Neural cell (in vitro differentiated cells): ENCODE measurements around the gene EP400. TPM values are rescaled to one million over a fixed set of nuclear protein-coding genes. Genes with fewer than 3 reads are reported as not detected.

ENCODE experiments used
- H2AFZ ChIP-seq: fragments of 200-600, 300-800 bp; sonication (generic), shearing (Covaris generic); 2 replicates; pipeline ENCODE4 v1.6.0; 2014; ENCODE audit warnings: low read depth, mild to moderate bottlenecking, antibody characterized with exemption, low read length, moderate library complexity
- H3F3A ChIP-seq: fragments of 200-600 bp; shearing (Covaris generic); 2 replicates; pipeline ENCODE4 v1.6.1; 2016; ENCODE audit warnings: mild to moderate bottlenecking, moderate library complexity, mixed read lengths, antibody characterized with exemption, low read length; ENCODE audit not compliant: insufficient read depth, poor library complexity, severe bottlenecking
- H3K27ac ChIP-seq: fragments of 200-600, 300-800 bp; sonication (generic), shearing (Covaris generic); 2 replicates; pipeline ENCODE4 v1.5.1; 2014; ENCODE audit warnings: mild to moderate bottlenecking, low read length, moderate library complexity
- H3K27me3 ChIP-seq: fragments of 300-800, 200-600 bp; sonication (generic), shearing (Covaris generic); 2 replicates; pipeline ENCODE4 v1.6.0; 2014; ENCODE audit warnings: mild to moderate bottlenecking, low read depth, low read length, moderate library complexity; ENCODE audit not compliant: insufficient read depth
- H3K36me3 ChIP-seq: fragments of 300-800, 200-600 bp; sonication (generic), shearing (Covaris generic); 2 replicates; pipeline ENCODE4 v1.5.1; 2014; ENCODE audit warnings: mild to moderate bottlenecking, antibody characterized with exemption, low read length, moderate library complexity; ENCODE audit not compliant: insufficient read depth
- H3K4me2 ChIP-seq: fragments of 300-800, 200-600 bp; sonication (generic), shearing (Covaris generic); 2 replicates; pipeline ENCODE4 v1.6.0; 2014; ENCODE audit warnings: mild to moderate bottlenecking, low read length
- H3K4me3 ChIP-seq: fragments of 300-800, 200-600 bp; sonication (generic), shearing (Covaris generic); 2 replicates; pipeline ENCODE4 v1.5.1; 2014; ENCODE audit warnings: mild to moderate bottlenecking, low read length, moderate library complexity
- H3K79me2 ChIP-seq: fragments of 200-600 bp; shearing (Covaris generic); replicated peaks from 2 replicates; pipeline ENCODE4 v1.6.0; 2014; ENCODE audit warnings: mild to moderate bottlenecking, low read length, moderate library complexity; ENCODE audit not compliant: insufficient read depth
- H3K9ac ChIP-seq: fragments of 300-800, 200-600 bp; sonication (generic), shearing (Covaris generic); 2 replicates; pipeline ENCODE4 v1.6.1; 2016; ENCODE audit warnings: mild to moderate bottlenecking, low read length, mixed read lengths
- H3K9me2 ChIP-seq: fragments of 200-600 bp; shearing (Covaris generic); 2 replicates; pipeline ENCODE4 v1.6.1; 2016; ENCODE audit warnings: mild to moderate bottlenecking, low read length, mixed read lengths; ENCODE audit not compliant: insufficient read depth
- H3K9me3 ChIP-seq: fragments of 200-600, 300-800 bp; sonication (generic), shearing (Covaris generic); 2 replicates; pipeline ENCODE4 v1.6.1; 2016; ENCODE audit warnings: mild to moderate bottlenecking, mixed run types, low read length, moderate library complexity, mixed read lengths
- H4K20me1 ChIP-seq: fragments of 200-600 bp; shearing (Covaris generic); 2 replicates; pipeline ENCODE4 v1.6.1; 2016; ENCODE audit warnings: mild to moderate bottlenecking, mixed run types; ENCODE audit not compliant: insufficient read depth
- CTCF ChIP-seq: fragments of 450-650 bp; IDR thresholded peaks from 2 replicates; pipeline ENCODE4 v1.5.1; 2014; ENCODE audit warnings: antibody characterized with exemption, mild to moderate bottlenecking, moderate library complexity; ENCODE audit not compliant: poor library complexity, severe bottlenecking
- EP300 ChIP-seq: fragments of 450-650 bp; conservative IDR thresholded peaks from 2 replicates; pipeline ENCODE4 v1.6.1; 2014; ENCODE audit warnings: antibody characterized with exemption, mild to moderate bottlenecking, moderate library complexity; ENCODE audit not compliant: poor library complexity, severe bottlenecking
- EZH2 ChIP-seq: fragments of 200-600, 300-800 bp; shearing (Covaris generic), sonication (generic); IDR thresholded peaks from 2 replicates; pipeline ENCODE4 v1.6.1; 2014; ENCODE audit warnings: antibody characterized with exemption, low read length, borderline replicate concordance, mild to moderate bottlenecking; ENCODE audit not compliant: insufficient read depth, poor library complexity, severe bottlenecking
- MXI1 ChIP-seq: fragments of 450-650 bp; conservative IDR thresholded peaks from 2 replicates; pipeline ENCODE4 v1.6.1; 2014; ENCODE audit warnings: antibody characterized with exemption, mild to moderate bottlenecking; ENCODE audit not compliant: poor library complexity, severe bottlenecking
- POLR2AphosphoS5 ChIP-seq: IDR thresholded peaks from 2 replicates; pipeline ENCODE4 v1.6.1; 2012
- RAD21 ChIP-seq: fragments of 450-650 bp; conservative IDR thresholded peaks from 2 replicates; pipeline ENCODE4 v1.6.1; 2014; ENCODE audit warnings: antibody characterized with exemption, mild to moderate bottlenecking, moderate library complexity
- REST ChIP-seq: IDR thresholded peaks from 2 replicates; pipeline ENCODE4 v1.6.1; 2012; ENCODE audit warnings: borderline replicate concordance
- SMC3 ChIP-seq: fragments of 450-650 bp; conservative IDR thresholded peaks from 2 replicates; pipeline ENCODE4 v1.6.1; 2014; ENCODE audit warnings: antibody characterized with exemption, mild to moderate bottlenecking, moderate library complexity; ENCODE audit not compliant: poor library complexity
- TAF1 ChIP-seq: IDR thresholded peaks from 2 replicates; pipeline ENCODE4 v1.6.1; 2012; ENCODE audit warnings: low read depth
- polyA plus RNA-seq: library from polyadenylated mRNA; depleted of rRNA; stranded (reverse); fragments of >200 nt; gene quantifications from 2 replicates; pipeline ENCODE4 v1.2.3, GENCODE V29; 2014

Gene EP400
- polyA plus RNA-seq, 1 donor from 2014 or later: 19.4 TPM

GRCh38 chr12:132044661-132045412 is 95.1 kb downstream of the EP400 start (continued):
- TF ChIP-seq MXI1: no peak

DNA sequence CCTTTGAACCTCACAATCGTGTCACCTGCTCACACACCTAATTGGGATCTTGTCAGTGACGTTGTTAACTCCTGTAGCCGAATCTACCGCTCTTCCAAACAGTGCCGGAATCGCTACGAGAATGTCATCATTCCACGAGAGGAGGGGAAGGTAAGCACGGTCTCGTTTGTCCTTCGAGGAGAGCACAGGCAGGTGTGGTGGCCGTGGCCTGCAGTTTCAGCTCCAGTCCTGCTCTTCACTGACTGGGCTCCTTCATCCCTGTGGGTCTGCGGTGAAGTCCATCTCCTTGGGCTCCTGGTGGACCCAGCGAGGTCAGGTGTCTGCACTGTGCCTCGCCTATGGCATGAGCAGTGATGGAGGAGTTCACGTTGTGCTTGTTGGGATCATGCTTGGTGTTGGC is 96.0 kb downstream of the EP400 start:
- H3K9me3 ChIP-seq: no peaks in the 10 kb centered on the region
- TF ChIP-seq TAF1 (no peak), CTCF (no peak), SMC3 (no peak), EP300 (no peak), REST (no peak), EZH2 (no peak), MXI1 (no peak), RAD21 (no peak)
- no peaks in the 10 kb centered on the region for H4K20me1 ChIP-seq
- H3K9me2 ChIP-seq: no peaks in the 10 kb centered on the region
- no peaks in the 10 kb centered on the region for H3K27me3 ChIP-seq
- H3K27ac ChIP-seq: no peak overlapping the region
- peaks cover 15% of the 10 kb centered on the region for H3K36me3 ChIP-seq
- H2AFZ ChIP-seq: no peak overlapping the region
- H3K4me3 ChIP-seq: no peak overlapping the region
- H3K4me2 ChIP-seq: no peak overlapping the region
- no peaks in the 10 kb centered on the region for H3F3A ChIP-seq
- no peaks in the 10 kb centered on the region for H3K79me2 ChIP-seq
- no peak overlapping the region for H3K9ac ChIP-seq

DNA sequence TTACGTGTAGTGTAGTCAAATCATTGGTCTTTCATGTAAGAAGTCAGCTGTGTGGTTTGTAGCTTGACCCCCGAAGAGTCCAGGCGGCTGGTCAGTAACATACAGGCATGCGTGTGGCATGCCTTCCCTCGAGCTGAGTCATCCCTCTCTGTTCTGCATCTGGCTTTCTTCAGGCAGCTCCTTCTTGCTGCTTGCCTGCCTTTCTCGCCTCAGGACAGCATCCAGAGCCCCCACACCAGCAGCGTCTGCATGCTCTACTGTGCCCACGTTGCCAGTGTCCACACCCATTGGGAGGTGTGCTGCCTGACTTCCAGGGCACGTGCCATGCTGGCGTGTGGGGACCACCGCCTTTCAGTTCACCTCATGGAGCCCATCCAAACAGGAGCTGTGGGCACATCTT is 96.8 kb downstream of the EP400 start:
- Histone ChIP-seq H3K4me2 (no peak overlapping the region), H3K9me2 (no peaks in the 10 kb centered on the region), H4K20me1 (no peaks in the 10 kb centered on the region), H3K79me2 (no peaks in the 10 kb centered on the region), H3K9me3 (no peaks in the 10 kb centered on the region), H3K9ac (no peak overlapping the region), H3F3A (no peaks in the 10 kb centered on the region), H3K36me3 (peaks cover 20% of the 10 kb centered on the region), H3K27ac (no peak overlapping the region), H3K4me3 (no peak overlapping the region), H3K27me3 (no peaks in the 10 kb centered on the region), H2AFZ (no peak overlapping the region)
- TF ChIP-seq EP300: no peak
- no peak for TF ChIP-seq REST
- TF ChIP-seq CTCF: no peak
- no peak for TF ChIP-seq TAF1
- no peak for TF ChIP-seq MXI1
- TF ChIP-seq EZH2: no peak
- no peak for TF ChIP-seq RAD21
- TF ChIP-seq POLR2AphosphoS5: no peak
- TF ChIP-seq SMC3: no peak
